Right lobe of liver (tissue), 6 donors: ENCODE data around the gene CNFN. TPM values are rescaled to one million over a fixed set of nuclear protein-coding genes. Genes with fewer than 3 reads are reported as not detected.

Source experiments
- ATAC-seq, 4 donors: fragments of 200-7000 bp; cut with Tn5 transposase; one replicate each; pipeline ENCODE4 v1.9.1; 2020; ENCODE audit warnings: mild to moderate bottlenecking in 4 of 4, moderate library complexity in 4 of 4
- DNase-seq, 3 donors: peaks; one replicate each; pipeline ENCODE4 v3.0.0-alpha.2; 2020
- H3K27ac ChIP-seq, 3 donors: fragments of 200-600 bp; one replicate each; pipeline ENCODE4 v1.8.0; 2022
- H3K27me3 ChIP-seq, 2 donors: fragments of 200-600 bp; one replicate each; pipeline ENCODE4 v1.8.0; 2022
- H3K36me3 ChIP-seq, 4 donors: fragments of 200-600 bp; sonication (generic) in 1 of 4; one replicate each; pipeline versions ENCODE4 v1.5.1 to v1.8.0; 2017 to 2022; ENCODE audit warnings: control low read depth in 1 of 4
- H3K4me1 ChIP-seq, 4 donors: fragments of 200-600 bp; sonication (generic) in 1 of 4; one replicate each; pipeline versions ENCODE4 v1.5.1 to v1.8.0; 2017 to 2022; ENCODE audit warnings: control low read depth in 1 of 4
- H3K4me3 ChIP-seq, 3 donors: fragments of 200-600 bp; one replicate each; pipeline ENCODE4 v1.8.0; 2022
- H3K9me3 ChIP-seq, 4 donors: fragments of 200-600 bp; sonication (generic) in 1 of 4; one replicate each; pipeline versions ENCODE4 v1.5.1 to v1.8.0; 2017 to 2022; ENCODE audit warnings: control low read depth in 1 of 4
- POLR2A ChIP-seq: fragments of 450-650 bp; IDR thresholded peaks from one replicate; pipeline ENCODE4 v1.6.1; 2017; ENCODE audit warnings: antibody characterized with exemption, mild to moderate bottlenecking
- WGBS: methylation state at CpG from one replicate; pipeline ENCODE4 v1.1.6; 2018; ENCODE audit warnings: low coverage, low lambda C conversion rate; ENCODE audit not compliant: insufficient coverage; ENCODE audit errors: missing lambda C conversion rate; 5-methylcytosine and 5-hydroxymethylcytosine counted together
- intact Hi-C, 2 donors: fragments of 100-400 bp; cut with DNase I; formaldehyde crosslinking; loops; one replicate each; pipeline versions ENCODE4 v1.11.2 to v1.14.1; 2022
- total RNA-seq, 6 experiments: library from RNA; depleted of rRNA in 2 of 6; stranded (reverse); fragments of >200 nt in 2 of 6; fragmentation: NEBNext Ultra II Directional in 3 of 6; extraction: Animal tissue kit (Norgen Biotek cat#: 25700) in 3 of 6; gene quantifications; one replicate each; pipeline versions ENCODE4 v1.1.0 to v1.2.4, GENCODE V29; 2016 to 2023
- TF ChIP-seq, protein P1 (sequence below), 4 donors: fragments of 200-600 bp in 3 of 4; fragments of 450-650 bp in 1 of 4; IDR thresholded peaks; one replicate each; pipeline versions ENCODE4 v1.5.1 to v1.8.0; 2016 to 2022; ENCODE audit warnings: antibody characterized with exemption in 4 of 4, mild to moderate bottlenecking in 2 of 4
- donor health status: DM: no; HTN: yes; CAD: no.
- donor health status: DM: no; HTN: no; CAD: no.
- donor health status: DM: no; HTN: no; CAD: no.
- donor health status: DM: no; HTN: yes; CAD: no.
- donor health status: DM: no; HTN: yes; CAD: no.

Gene CNFN
- total RNA-seq, 6 experiments from 2014 or later: not detected

DNA sequence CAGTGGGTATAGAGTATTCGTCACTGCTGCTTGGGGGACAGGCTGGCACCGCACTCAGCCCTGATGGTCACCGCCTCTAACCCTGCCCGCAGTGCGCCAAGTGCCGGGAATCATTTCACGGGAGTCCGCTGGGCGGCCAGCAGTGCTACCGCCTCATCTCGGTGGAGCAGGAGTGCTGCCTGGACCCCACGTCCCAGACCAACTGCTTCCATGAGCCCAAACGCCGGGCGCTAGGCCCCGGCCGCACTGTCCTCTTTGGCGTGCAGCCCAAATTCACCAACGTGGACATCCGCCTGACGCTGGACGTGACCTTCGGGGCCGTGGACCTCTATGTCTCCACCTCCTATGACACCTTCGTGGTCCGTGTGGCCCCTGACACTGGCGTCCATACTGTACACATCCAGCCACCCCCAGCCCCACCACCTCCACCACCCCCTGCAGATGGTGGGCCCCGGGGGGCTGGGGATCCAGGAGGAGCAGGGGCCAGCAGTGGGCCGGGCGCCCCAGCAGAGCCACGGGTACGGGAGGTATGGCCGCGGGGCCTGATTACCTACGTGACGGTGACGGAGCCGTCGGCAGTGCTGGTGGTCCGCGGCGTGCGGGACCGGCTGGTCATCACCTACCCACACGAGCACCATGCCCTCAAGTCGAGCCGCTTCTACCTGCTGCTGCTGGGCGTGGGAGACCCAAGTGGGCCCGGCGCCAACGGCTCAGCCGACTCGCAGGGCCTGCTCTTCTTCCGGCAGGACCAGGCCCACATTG lies 14.5 kb downstream of the CNFN start:
- intact Hi-C loops: no loop called here
- ATAC-seq: peak in 1 of 4 donors; percentile 14
- no peaks in the 10 kb centered on the region for H3K4me1 ChIP-seq

DNA sequence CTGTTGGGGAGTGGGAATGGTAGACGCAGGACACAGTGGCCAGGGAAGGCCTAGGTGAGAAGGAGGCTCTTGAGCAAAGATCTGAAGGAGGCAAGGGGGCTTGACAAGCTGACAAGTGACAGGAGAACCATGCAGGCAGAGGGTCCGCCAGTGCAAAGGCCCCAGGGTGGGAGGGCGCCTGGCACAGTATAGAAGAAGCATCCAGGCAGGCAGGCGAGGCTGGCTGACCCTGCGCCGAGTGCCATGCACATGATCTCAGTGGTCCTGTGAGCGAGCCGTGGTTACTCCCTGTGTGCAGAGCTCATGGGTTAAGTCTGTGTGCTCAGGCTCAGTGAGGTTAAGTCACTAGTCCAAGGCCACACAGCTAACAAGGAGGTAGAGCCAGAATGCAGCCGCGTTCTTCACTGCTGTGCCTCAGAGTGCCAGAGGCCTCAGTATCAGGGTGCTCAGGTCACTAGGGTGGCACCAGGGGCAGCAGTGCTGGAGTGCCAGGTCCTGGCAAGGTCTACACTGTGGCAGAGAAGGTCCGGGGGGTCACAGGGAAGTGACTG lies 15.2 kb downstream of the CNFN start:
- TF ChIP-seq, protein P1, sequence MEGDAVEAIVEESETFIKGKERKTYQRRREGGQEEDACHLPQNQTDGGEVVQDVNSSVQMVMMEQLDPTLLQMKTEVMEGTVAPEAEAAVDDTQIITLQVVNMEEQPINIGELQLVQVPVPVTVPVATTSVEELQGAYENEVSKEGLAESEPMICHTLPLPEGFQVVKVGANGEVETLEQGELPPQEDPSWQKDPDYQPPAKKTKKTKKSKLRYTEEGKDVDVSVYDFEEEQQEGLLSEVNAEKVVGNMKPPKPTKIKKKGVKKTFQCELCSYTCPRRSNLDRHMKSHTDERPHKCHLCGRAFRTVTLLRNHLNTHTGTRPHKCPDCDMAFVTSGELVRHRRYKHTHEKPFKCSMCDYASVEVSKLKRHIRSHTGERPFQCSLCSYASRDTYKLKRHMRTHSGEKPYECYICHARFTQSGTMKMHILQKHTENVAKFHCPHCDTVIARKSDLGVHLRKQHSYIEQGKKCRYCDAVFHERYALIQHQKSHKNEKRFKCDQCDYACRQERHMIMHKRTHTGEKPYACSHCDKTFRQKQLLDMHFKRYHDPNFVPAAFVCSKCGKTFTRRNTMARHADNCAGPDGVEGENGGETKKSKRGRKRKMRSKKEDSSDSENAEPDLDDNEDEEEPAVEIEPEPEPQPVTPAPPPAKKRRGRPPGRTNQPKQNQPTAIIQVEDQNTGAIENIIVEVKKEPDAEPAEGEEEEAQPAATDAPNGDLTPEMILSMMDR (IDR thresholded peaks at IDR 0.05): no peak
- no peak for TF ChIP-seq POLR2A
- intact Hi-C loops: no loop called here
- Histone ChIP-seq H3K27me3 (no peaks in the 10 kb centered on the region), H3K4me3 (no peak overlapping the region), H3K4me1 (no peaks in the 10 kb centered on the region), H3K36me3 (peaks cover 0 to 2% (median 0%) of the 10 kb centered on the region in 4 donors), H3K27ac (no peak overlapping the region), H3K9me3 (no peaks in the 10 kb centered on the region)
- WGBS: 92% methylated on average over 1 of the region's 11 CpGs
- DNase-seq: no peak
- ATAC-seq: no peak

More for the DNA sequence above, 14.5 kb downstream of the CNFN start:
- H3K9me3 ChIP-seq: no peaks in the 10 kb centered on the region
- TF ChIP-seq, protein P1 (IDR thresholded peaks at IDR 0.05): no peak
- no peak for TF ChIP-seq POLR2A
- H3K27ac ChIP-seq: no peak overlapping the region
- DNase-seq: peak in 1 of 3 donors; percentile 52
- H3K27me3 ChIP-seq: no peaks in the 10 kb centered on the region
- no peak overlapping the region for H3K4me3 ChIP-seq
- 92% methylated on average over 2 of the region's 54 CpGs for WGBS
- H3K36me3 ChIP-seq: peaks cover 0 to 2% (median 0%) of the 10 kb centered on the region in 4 donors

DNA sequence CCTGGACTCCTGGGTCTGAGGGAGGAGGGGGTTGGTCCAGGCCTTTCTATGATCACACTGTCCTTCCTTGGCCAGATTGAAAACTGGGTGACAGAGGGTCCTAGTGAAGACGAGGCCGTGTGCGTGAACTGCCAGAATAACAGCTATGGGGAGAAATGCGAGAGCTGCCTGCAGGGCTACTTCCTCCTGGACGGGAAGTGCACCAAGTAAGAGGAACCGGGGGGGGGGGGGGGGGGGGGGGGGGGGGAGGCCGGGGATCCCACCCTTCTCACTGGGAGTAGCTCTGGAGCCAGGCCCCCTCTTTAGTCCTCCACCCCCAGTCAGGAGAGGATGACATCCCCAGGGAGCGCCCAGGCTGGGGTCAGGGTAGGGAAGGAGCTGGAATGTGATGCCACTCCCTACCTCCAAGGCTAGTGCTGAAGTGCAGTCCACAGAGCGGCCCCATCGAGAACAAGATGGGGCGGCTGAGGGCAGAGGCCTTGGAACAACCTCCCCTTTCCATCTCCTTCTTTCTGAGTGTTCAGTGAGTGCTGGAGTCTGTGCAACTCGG lies 19.4 kb downstream of the CNFN start:
- H3K4me3 ChIP-seq: no peak overlapping the region
- TF ChIP-seq, protein P1 (IDR thresholded peaks at IDR 0.05): no peak
- TF ChIP-seq POLR2A: no peak
- H3K4me1 ChIP-seq: no peaks in the 10 kb centered on the region
- DNase-seq (no peak), ATAC-seq (no peak)
- WGBS: 75% methylated on average over 6 of the region's 12 CpGs
- H3K36me3 ChIP-seq: peaks cover 0 to 2% (median 0%) of the 10 kb centered on the region in 4 donors
- intact Hi-C loops: no loop called here
- no peak overlapping the region for H3K27ac ChIP-seq
- no peaks in the 10 kb centered on the region for H3K9me3 ChIP-seq
- H3K27me3 ChIP-seq: no peaks in the 10 kb centered on the region

DNA sequence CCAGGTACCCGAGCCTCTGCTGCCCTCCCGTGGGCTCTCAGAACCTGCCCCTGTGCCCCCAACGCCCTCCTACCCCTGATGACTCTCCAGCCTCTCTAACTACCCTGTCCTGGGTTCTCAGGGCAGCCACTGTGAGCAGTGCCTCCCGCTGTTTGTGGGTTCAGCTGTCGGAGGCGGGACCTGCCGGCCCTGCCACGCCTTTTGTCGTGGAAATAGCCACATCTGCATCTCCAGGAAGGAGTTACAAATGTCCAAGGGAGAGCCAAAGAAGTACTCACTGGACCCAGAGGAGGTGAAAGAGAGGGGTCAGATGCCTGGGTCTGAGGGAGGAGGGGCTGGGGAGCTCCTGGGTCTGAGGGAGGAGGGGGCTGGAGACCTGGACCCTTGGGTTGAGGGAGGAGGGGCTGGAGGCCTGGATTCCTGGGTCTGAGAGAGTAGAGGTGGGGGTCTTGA lies 20.0 kb downstream of the CNFN start:
- intact Hi-C loops: no loop called here
- Histone ChIP-seq H3K9me3 (no peaks in the 10 kb centered on the region), H3K4me1 (no peaks in the 10 kb centered on the region), H3K27me3 (no peaks in the 10 kb centered on the region), H3K27ac (no peak overlapping the region), H3K36me3 (peaks cover 0 to 2% (median 0%) of the 10 kb centered on the region in 4 donors), H3K4me3 (no peak overlapping the region)
- DNase-seq (no peak), ATAC-seq (no peak)
- WGBS: 80% methylated on average over 1 of the region's 9 CpGs
- no peak for TF ChIP-seq POLR2A
